Fibroblast of skin of back (primary cell): ENCODE measurements around the gene DDHD1.
"Not testable (repeated sequence)": the region's sequence is repeated elsewhere in the genome, so short reads cannot be mapped to it uniquely, and the experiment has no call there.

Source experiments
- DNase-seq: peaks from one replicate; pipeline ENCODE4 v3.0.0-alpha.2; 2013

Gene DDHD1

GRCh38 chr14:53106768-53107167 lies 46.4 kb downstream of the DDHD1 start:
- DNase-seq, result no peak

- DNase-seq, result no peak
Measured at GRCh38 chr14:53103636-53104340, 49.3 kb downstream of the DDHD1 start.

GRCh38 chr14:53093206-53093605 lies 59.9 kb downstream of the DDHD1 start:
- peak; percentile 35 for DNase-seq

GRCh38 chr14:53090853-53091252 lies 62.3 kb downstream of the DDHD1 start:
- DNase-seq, result no peak

GRCh38 chr14:53084954-53085353 lies 68.2 kb downstream of the DDHD1 start:
- DNase-seq, result not testable (repeated sequence)

- DNase-seq, result peak; percentile 30
Measured at GRCh38 chr14:53064475-53064874, 88.6 kb downstream of the DDHD1 start.

- peak; percentile 43 for DNase-seq
Measured at GRCh38 chr14:53062856-53063255, 90.3 kb downstream of the DDHD1 start.

- no peak for DNase-seq
Measured at GRCh38 chr14:53060046-53060445, 93.1 kb downstream of the DDHD1 start.

- peak; percentile 68 for DNase-seq
Measured at GRCh38 chr14:53055003-53055402, 98.1 kb downstream of the DDHD1 start.

- peak; percentile 72 for DNase-seq
Measured at GRCh38 chr14:53054457-53054856, 98.7 kb downstream of the DDHD1 start.

- DNase-seq, result peak; percentile 55
Measured at GRCh38 chr14:53048631-53049030, 104.5 kb downstream of the DDHD1 start.

- DNase-seq, result peak; percentile 51
Measured at GRCh38 chr14:53047307-53048069, 105.6 kb downstream of the DDHD1 start.

- DNase-seq, result peak; percentile 86
Measured at GRCh38 chr14:53044486-53044885, 108.6 kb downstream of the DDHD1 start.

- no peak for DNase-seq
Measured at GRCh38 chr14:53043027-53043581, 110.0 kb downstream of the DDHD1 start.

GRCh38 chr14:53042480-53042879 lies 110.6 kb downstream of the DDHD1 start:
- DNase-seq, result peak; percentile 62

GRCh38 chr14:53041067-53041466 lies 112.1 kb downstream of the DDHD1 start:
- DNase-seq, result no peak

GRCh38 chr14:53038629-53039028 lies 114.5 kb downstream of the DDHD1 start:
- no peak for DNase-seq

GRCh38 chr14:53037016-53037415 lies 116.1 kb downstream of the DDHD1 start:
- DNase-seq, result no peak

- peak; percentile 46 for DNase-seq
Measured at GRCh38 chr14:53035336-53036210, 117.5 kb downstream of the DDHD1 start.

GRCh38 chr14:53034688-53035230 lies 118.4 kb downstream of the DDHD1 start:
- peak; percentile 10 for DNase-seq

GRCh38 chr14:53034036-53034435 lies 119.1 kb downstream of the DDHD1 start:
- DNase-seq, result no peak

- peak; percentile 6 for DNase-seq
Measured at GRCh38 chr14:53032838-53033390, 120.2 kb downstream of the DDHD1 start.
